ENCODE measurements around the gene APOB.

APOB gene

GRCh38 chr2:21003572-21004180, 40.2 kb downstream of the APOB start:
- no peaks in the 10 kb centered on the region for H3K36me3 Mint-ChIP-seq (ENCODE audit: insufficient read depth)
- no peaks in the 10 kb centered on the region for H3K4me1 Mint-ChIP-seq (ENCODE audit: low read depth in 2 of 2)
- peaks cover 0 to 2% of the 10 kb centered on the region in 2 donors for H3K9me3 Mint-ChIP-seq
- no peak overlapping the region for H3K4me3 Mint-ChIP-seq
- no peak for ATAC-seq (replicated peaks)
- no peak for DNase-seq
- peaks cover 11 to 15% of the 10 kb centered on the region in 2 donors for H3K27me3 Mint-ChIP-seq
- H3K27ac Mint-ChIP-seq: no peak overlapping the region

DNA sequence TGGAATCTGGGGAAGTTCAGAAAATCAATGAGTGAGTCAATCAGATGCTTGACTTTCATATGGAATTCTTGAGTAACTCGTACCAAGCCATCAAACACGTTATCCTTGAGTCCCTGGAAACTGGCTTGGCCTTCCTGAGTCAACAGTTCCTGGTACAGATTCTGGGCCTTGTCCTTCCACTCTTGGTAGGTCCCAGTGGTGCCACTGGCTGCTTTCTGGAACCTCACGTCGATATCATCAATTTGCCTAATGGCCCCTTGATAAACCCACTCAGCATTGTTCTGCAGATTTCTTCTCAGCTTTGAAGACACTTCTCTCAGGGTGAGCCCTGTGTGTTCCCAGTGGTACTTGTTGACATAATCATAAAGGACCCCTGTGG, 41.1 kb downstream of the APOB start:
- no peak for DNase-seq
- H3K4me1 Mint-ChIP-seq (ENCODE audit: low read depth in 2 of 2): no peaks in the 10 kb centered on the region
- peaks cover 0 to 2% of the 10 kb centered on the region in 2 donors for H3K9me3 Mint-ChIP-seq
- no peak overlapping the region for H3K27ac Mint-ChIP-seq
- H3K36me3 Mint-ChIP-seq (ENCODE audit: insufficient read depth): no peaks in the 10 kb centered on the region
- peaks cover 11 to 15% of the 10 kb centered on the region in 2 donors for H3K27me3 Mint-ChIP-seq
- ATAC-seq (replicated peaks): no peak
- no peak overlapping the region for H3K4me3 Mint-ChIP-seq

- peaks cover 11 to 15% of the 10 kb centered on the region in 2 donors for H3K27me3 Mint-ChIP-seq
- no peak overlapping the region for H3K27ac Mint-ChIP-seq
- H3K4me3 Mint-ChIP-seq: no peak overlapping the region
- peaks cover 0 to 2% of the 10 kb centered on the region in 2 donors for H3K9me3 Mint-ChIP-seq
- no peak for ATAC-seq (replicated peaks)
- no peaks in the 10 kb centered on the region for H3K36me3 Mint-ChIP-seq (ENCODE audit: insufficient read depth)
- H3K4me1 Mint-ChIP-seq (ENCODE audit: low read depth in 2 of 2): no peaks in the 10 kb centered on the region
- no peak for DNase-seq
Observed at GRCh38 chr2:21001988-21002813, 41.7 kb downstream of the APOB start.

GRCh38 chr2:21001225-21001946, 42.5 kb downstream of the APOB start:
- no peaks in the 10 kb centered on the region for H3K36me3 Mint-ChIP-seq (ENCODE audit: insufficient read depth)
- no peaks in the 10 kb centered on the region for H3K4me1 Mint-ChIP-seq (ENCODE audit: low read depth in 2 of 2)
- DNase-seq (no peak), ATAC-seq (replicated peaks) (no peak)
- H3K27ac Mint-ChIP-seq: no peak overlapping the region
- H3K4me3 Mint-ChIP-seq: no peak overlapping the region
- peaks cover 0 to 2% of the 10 kb centered on the region in 2 donors for H3K9me3 Mint-ChIP-seq
- H3K27me3 Mint-ChIP-seq: peaks cover 6 to 15% of the 10 kb centered on the region in 2 donors

- ATAC-seq (replicated peaks) (no peak), DNase-seq (no peak)
- Mint-ChIP-seq H3K27ac (no peak overlapping the region), H3K36me3 (ENCODE audit: insufficient read depth) (no peaks in the 10 kb centered on the region), H3K4me1 (ENCODE audit: low read depth in 2 of 2) (no peaks in the 10 kb centered on the region), H3K27me3 (peaks cover 6 to 8% of the 10 kb centered on the region in 2 donors), H3K4me3 (no peak overlapping the region), H3K9me3 (peaks cover 0 to 2% of the 10 kb centered on the region in 2 donors)
Observed at GRCh38 chr2:20999906-21000645, 43.8 kb downstream of the APOB start.

GRCh38 chr2:20998972-20999905, 44.6 kb downstream of the APOB start:
- ATAC-seq (replicated peaks) (no peak), DNase-seq (no peak)
- H3K4me3 Mint-ChIP-seq: no peak overlapping the region
- no peak overlapping the region for H3K27ac Mint-ChIP-seq
- H3K36me3 Mint-ChIP-seq (ENCODE audit: insufficient read depth): no peaks in the 10 kb centered on the region
- H3K9me3 Mint-ChIP-seq: peaks cover 0 to 2% of the 10 kb centered on the region in 2 donors
- H3K4me1 Mint-ChIP-seq (ENCODE audit: low read depth in 2 of 2): no peaks in the 10 kb centered on the region
- peaks cover 6 to 10% of the 10 kb centered on the region in 2 donors for H3K27me3 Mint-ChIP-seq

DNA sequence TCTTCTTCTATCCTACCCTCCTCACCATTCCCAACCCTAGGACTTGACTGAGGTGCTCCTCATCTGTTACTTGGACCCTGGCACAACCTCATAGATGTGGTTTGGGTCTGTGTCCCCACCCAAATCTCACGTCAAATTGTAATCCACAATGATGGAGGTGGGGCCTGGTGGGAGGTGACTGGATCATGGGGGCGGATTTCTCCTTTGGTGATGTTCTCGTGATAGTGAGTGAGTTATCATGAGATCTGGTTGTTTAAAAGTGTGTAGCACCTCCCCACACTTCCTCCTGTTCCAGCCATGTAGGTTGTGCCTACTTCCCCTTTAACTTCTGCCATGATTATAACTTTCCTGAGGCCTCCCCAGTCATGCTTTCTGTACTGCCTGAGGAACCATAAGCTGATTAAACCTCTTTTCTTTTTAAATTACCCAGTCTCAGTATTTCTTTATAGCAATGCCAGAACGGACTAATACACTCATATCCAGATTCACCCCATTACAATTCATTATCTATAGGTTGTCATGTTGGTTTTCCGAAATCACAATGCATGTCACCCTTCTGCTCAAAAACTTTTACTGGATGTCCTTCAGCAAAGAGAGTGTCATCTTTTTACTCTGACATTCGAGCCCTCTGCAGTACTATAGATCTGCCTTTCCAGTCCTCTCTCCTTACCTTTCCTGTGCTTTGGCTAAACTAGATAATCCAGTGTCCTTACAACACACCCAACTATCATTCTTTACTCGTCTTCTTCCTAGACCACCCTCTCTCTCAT, 45.7 kb downstream of the APOB start:
- H3K4me1 Mint-ChIP-seq (ENCODE audit: low read depth in 2 of 2): no peaks in the 10 kb centered on the region

GRCh38 chr2:20994130-20994529, 49.7 kb downstream of the APOB start:
- H3K9me3 Mint-ChIP-seq: no peaks in the 10 kb centered on the region
- ATAC-seq (replicated peaks): no peak
- no peaks in the 10 kb centered on the region for H3K4me1 Mint-ChIP-seq (ENCODE audit: low read depth in 2 of 2)
- H3K27me3 Mint-ChIP-seq: peaks cover 7 to 47% of the 10 kb centered on the region in 2 donors
- no peak overlapping the region for H3K27ac Mint-ChIP-seq
- no peaks in the 10 kb centered on the region for H3K36me3 Mint-ChIP-seq (ENCODE audit: insufficient read depth)
- H3K4me3 Mint-ChIP-seq: no peak overlapping the region
- DNase-seq: no peak

More for the DNA sequence above, 45.7 kb downstream of the APOB start:
- Mint-ChIP-seq H3K36me3 (ENCODE audit: insufficient read depth) (no peaks in the 10 kb centered on the region), H3K4me3 (no peak overlapping the region), H3K27ac (no peak overlapping the region), H3K9me3 (no peaks in the 10 kb centered on the region), H3K27me3 (peaks cover 6 to 18% of the 10 kb centered on the region in 2 donors)
- ATAC-seq (replicated peaks) (no peak), DNase-seq (no peak)

GRCh38 chr2:20992201-20992711, 51.6 kb downstream of the APOB start:
- ATAC-seq (replicated peaks): no peak
- no peak overlapping the region for H3K4me3 Mint-ChIP-seq
- no peaks in the 10 kb centered on the region for H3K4me1 Mint-ChIP-seq (ENCODE audit: low read depth in 2 of 2)
- DNase-seq: no peak
- H3K27me3 Mint-ChIP-seq: peaks cover 7 to 51% of the 10 kb centered on the region in 2 donors
- H3K9me3 Mint-ChIP-seq: no peaks in the 10 kb centered on the region
- H3K36me3 Mint-ChIP-seq (ENCODE audit: insufficient read depth): no peaks in the 10 kb centered on the region
- H3K27ac Mint-ChIP-seq: no peak overlapping the region

DNA sequence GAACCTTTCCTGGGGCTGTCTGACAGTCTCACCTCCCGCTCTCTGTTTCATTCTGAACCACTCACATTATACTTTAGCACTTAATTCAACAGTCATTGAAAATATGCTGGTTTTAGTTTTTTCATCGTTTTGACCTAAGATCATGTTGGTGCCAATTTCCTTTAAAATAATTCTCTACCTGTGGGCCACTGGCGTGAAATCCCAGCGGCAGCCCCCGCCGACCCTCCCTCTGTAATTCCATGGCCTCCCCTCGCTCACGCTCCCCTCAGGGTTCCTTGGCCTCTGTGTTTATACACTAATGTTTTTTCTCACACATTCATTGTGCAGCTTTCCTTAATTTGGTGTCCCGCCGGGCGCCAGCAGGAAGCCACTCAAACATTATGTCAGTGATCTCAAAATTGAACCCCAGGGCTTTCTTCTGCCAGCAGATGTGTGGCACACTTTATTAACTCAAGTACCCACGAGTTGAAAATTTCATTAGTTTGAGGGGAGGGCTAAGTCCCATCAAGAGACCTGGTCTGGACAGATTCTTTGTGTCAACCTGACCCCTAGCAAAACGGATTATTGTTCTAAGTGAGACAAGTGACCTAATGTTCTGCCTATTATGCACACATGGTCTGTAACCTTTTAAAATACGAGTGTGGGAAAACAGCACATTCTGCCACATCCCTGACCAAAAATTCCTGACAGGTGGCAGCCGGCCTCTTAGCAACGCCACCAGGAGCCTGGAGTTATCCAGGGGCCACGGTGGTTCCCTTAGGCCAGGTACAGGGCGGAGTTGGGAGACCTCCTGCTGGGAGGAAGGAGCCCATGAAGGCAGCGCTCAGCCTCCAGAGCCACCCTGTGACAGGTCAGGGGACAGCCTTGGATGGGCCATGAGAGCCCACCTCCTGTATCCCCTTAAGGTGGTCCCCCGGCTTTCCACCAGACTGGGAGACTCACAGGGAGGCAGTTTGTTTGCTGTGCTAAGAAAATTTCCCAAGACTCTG, 53.1 kb downstream of the APOB start:
- H3K27me3 Mint-ChIP-seq: peaks cover 7 to 51% of the 10 kb centered on the region in 2 donors
- no peaks in the 10 kb centered on the region for H3K36me3 Mint-ChIP-seq (ENCODE audit: insufficient read depth)
- ATAC-seq (replicated peaks) (no peak), DNase-seq (no peak)
- H3K9me3 Mint-ChIP-seq: no peaks in the 10 kb centered on the region
- H3K27ac Mint-ChIP-seq: no peak overlapping the region
- H3K4me1 Mint-ChIP-seq (ENCODE audit: low read depth in 2 of 2): no peaks in the 10 kb centered on the region
- no peak overlapping the region for H3K4me3 Mint-ChIP-seq

DNA sequence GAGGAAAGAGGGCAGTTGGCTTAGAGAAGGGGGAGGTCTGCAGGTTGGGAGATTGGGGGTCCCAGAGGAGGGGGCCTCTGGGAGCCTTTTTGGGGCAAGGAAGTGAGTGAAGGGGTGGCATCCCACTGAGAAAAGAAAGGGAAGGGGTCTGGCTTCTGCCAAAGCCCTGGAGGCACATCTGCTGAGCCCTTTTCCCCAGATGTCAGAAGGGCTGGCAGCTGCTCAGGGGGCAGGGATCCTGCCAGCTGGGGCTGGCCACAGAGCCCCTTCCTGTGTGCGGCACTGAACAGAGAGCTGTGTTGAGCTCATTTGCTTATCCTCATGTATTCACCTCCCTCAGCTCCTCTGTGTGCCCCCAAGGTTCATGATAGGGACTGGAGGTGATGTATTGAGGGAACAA, 54.5 kb downstream of the APOB start:
- Mint-ChIP-seq H3K4me1 (ENCODE audit: low read depth in 2 of 2) (no peaks in the 10 kb centered on the region), H3K27ac (no peak overlapping the region)
- DNase-seq: no peak

More for the DNA sequence above, 54.5 kb downstream of the APOB start:
- ATAC-seq (replicated peaks): no peak
- Mint-ChIP-seq H3K9me3 (no peaks in the 10 kb centered on the region), H3K27me3 (peaks cover 7 to 49% of the 10 kb centered on the region in 2 donors), H3K4me3 (no peak overlapping the region), H3K36me3 (ENCODE audit: insufficient read depth) (no peaks in the 10 kb centered on the region)

Data from effector memory CD8-positive, alpha-beta T cell (primary cell).